Measurements from ENCODE around the gene FIGN.

Gene FIGN

DNA sequence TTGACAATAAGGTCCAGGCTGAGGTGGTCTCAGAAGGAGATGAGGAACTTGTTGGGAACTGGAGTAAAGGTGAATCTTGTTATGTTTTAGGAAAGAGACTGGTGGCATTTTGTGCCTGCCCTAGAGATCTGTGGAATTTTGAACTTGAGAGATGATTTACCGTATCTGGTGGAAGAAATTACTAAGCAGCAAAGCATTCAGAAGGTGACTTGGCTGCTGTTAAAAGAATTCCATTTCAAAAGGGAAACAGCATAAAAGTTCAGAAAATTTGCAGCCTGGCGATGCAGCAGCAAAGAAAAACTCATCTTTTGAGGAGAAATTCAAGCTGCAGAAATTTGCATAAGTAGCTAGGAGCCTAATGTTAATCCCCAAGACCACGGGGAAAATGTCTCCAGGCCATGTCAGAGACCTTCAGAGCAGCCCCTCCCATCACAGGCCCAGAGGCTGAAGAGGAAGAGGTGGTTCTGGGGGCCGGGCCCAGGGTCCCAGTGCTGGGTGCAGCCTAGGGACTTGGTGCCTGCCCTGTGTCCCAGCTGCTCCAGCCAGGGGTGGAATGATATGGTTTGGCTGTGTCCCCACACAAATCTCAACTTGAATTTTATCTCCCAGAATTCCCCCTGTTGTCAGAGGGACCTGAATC is 73.5 kb downstream of the FIGN start:
- peak; percentile 51 for DNase-seq

DNA sequence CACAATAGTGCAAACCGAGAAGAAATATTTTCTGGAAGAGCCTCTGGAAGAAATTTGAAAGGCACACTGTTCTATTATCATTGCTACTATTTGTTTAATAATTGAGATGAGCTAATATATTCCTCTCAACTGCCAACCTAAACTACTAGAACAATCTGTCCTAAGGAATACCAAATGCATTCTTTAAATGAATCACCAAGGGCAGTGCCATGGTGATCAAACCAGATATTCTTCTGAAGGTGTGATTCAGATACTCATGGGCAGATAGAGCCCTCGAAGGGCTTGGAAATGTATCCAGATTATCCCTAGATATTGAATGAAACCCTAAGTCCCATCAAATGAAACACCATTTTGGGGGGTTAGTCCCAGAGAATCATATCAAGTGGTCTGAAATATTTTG is 76.6 kb downstream of the FIGN start:
- DNase-seq, result no peak

DNA sequence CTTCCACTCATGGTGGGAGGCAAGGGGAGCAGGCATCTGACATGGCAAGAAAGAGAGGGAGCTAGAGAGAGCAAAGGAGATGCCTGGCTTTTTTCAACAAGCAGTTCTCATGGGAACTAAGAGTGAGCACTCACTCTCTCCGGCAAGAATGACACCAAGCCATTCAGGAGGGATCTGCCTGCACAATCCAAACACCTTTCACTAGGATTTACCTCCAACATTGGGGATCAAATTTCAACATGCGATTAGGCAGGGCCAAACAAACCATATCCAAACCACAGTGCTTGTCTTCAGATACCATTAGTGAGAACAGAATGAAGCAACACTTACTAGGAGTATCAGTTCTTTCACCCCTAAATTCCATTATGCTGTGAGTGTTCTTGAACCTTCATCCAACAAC is 77.3 kb downstream of the FIGN start:
- DNase-seq, result no peak

DNA sequence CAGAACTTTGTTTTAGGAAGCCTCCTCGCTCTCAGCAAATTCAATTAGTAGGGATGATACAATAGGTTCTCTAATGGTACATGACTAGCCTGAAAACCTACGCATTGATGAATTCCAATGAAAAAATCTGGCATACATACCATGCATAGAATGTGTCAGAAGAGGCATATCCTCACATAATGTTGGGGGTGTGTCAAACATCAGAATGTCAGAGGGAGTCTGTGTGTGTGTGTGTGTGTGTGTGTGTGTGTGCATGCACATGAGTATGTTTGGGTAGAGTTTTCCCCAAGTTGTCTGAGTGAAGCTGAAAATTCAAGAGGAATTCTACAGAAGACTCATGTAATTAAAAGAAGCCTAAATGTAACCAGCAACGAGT is 78.5 kb downstream of the FIGN start:
- DNase-seq, result peak; percentile 93

DNA sequence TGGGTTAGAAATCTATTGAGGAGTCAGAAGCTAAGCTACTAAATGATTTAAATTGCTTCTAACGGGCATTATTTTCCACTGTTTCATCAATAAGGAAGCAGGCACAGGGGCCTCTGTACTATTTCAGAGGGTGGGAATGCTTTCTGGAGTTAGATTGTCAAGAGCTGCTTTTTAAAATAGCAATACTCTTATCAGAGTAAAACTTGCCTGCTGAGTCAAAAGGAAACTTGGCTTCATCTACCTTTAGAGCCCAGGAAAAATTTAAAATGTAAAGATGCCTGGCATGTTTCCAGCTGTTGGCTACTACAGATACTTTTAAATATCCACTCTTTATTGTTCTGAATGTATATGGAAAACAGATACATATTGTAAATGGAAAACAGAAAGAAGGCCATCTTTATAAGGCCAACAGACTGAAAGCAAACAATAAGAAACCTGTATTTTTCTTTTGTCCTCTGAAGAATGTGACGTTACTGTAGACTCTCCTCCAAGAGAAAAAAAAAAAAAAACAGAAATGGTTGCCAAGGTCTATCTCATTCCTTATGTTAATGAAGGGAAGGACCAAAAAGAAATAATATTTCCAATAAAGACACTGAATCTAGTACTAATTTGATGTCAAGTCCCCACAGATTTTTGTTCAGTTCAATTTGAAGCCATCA is 79.1 kb downstream of the FIGN start:
- DNase-seq, result peak; percentile 13

DNA sequence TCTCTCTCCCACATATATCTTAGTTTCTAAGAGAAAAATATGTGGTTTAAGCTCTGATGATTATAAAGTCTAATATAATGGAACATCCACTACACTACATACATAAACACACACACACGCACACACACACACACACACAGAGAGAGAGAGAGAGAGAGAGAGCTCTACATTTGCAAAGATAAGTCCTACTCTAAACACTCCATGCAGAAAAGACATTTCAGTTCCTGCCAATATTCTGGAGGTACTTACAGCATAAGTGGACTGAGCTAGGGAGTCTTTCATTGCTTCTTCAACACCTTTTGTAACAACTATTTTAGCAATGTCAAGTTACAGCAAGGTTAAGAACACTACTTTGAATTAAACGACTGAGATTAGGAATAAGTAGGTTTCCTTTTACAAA is 80.1 kb downstream of the FIGN start:
- DNase-seq, result no peak

DNA sequence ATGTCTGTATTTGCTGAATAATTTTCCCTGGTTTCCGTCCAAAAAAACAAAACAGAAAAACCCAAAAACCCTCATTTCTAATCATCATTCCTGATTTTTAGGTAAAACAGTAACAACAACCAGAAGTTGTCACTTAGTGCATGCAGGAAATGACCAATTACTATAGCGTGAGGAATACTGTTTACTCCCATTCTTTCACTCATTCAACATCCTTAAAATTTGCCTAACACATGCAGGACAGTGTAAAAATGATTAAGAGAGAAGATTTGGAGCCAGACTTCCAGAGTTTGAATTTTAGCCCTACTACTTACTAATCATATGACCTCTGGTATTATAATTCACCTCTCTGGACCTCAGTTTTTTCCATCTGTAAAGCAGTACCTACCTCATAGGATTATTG is 83.1 kb downstream of the FIGN start:
- no peak for DNase-seq

DNA sequence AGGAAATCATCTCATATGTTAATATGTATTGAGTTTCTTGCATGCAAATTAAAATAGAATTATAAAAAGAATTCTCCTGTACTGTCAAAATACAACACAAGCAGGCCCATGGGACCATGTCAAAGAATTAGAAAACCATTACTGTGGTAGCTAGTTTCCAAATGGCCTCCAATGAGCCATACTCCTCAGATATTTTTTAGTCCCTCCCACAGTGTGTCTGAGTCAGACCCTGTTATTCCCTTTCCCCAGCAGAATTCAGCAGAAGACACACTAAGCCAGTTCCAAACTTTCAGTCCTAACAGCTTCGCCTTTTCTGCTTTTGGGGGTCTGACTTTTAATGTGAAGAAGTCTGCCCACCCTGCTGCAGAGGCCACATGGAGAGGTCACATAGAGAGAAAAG is 86.7 kb downstream of the FIGN start:
- DNase-seq, result no peak

DNA sequence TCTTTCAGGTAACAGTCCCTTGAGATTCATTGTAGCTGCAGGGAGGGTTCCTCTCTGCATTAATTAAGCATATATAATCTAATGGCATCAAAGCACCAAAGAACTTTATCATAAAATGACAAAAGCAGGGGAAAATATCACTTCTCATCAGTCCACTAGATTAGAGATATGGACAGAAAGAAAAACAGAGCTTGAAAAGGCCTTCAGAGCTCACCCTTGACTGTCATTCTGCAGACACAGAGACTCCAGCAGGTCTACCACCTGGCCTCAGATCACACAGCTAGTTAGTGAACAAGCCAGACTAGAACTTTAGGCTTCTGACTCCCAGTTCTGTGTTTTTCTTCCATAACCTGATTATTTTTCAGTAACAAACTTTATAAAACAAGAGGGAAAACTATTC is 88.5 kb downstream of the FIGN start:
- no peak for DNase-seq

DNA sequence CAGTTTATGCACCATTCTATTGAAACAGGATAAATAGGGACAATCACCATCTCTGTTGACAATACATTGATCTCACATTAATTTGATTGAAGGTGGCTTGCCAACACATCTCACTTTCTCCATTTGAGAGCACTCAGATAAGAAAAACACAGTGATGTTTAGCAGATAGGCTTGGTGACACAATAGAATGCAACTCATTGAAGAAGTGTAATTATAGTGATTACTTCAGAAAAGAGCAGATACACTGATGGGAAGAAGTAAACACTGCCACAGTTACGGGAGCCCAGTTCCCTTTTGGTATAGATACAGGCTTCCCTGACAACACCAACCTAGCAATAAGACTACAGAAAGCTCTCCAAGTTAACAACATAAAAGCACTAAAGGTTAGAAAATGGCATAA is 89.1 kb downstream of the FIGN start:
- no peak for DNase-seq

DNA sequence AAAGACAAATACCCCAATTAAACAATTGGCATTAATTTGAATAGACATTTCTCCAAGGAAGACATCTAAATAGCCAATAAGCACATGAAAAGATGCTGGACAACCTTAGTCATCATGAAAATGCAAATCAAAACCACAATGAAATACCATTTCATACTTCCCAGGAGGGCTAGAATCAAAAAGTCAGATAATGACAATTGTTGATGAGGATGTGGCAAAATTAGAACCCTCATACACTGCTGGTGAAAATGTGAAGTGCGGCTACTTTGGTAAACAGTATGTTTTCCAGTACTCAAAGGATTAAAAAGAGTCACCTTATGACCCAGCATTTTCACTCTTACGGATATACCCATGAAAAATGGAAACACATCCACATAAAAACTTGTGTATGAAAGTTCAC is 91.6 kb downstream of the FIGN start:
- DNase-seq, result peak; percentile 24

DNA sequence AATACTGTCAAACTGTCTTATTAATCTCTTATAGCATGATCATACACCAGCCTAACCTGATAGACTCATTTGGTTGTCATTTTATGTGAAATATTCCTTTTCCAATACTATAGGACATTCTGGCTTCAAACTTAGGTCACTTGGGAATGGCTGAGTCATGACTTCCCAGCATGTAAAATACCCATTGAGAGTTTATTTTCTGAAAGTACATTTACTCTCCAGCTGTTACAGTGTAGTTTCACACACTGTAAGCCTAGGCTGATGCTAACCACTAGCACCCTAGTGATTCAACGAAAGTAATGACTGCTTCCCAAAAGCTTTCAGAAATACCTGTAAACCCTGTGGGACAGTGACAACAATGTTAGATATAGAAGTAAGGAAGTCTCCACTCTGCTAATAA is 93.8 kb downstream of the FIGN start:
- peak; percentile 25 for DNase-seq

DNA sequence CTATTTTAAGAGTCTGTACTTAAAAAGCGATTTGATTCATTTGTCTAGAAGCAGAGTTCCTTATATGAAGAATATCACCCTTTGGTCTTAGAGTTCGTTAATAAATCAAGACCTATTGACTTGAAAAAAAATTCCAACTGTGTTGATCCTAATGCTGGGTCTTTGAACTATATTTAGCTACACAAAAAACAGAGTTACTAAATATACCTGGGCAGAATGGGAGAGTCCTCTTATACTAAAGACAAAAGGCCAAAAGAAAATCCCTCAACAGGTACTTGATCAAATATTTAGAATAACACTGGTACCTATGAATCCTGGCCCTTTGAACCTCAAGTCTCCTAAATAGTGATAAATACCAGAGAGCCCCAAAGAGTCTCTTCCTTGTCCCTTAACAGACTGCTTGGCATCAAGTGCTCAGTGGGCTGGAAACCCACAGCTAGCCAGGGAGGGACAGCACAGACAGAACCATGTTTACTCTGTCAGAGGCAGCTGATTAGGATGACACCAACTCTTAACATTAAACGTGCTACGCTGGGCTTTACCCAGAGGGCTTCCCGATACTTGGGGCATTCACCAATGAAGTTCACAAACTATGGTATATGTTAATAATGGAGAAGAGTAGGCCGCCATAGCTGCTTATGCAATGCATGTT is 95.1 kb downstream of the FIGN start:
- DNase-seq, result no peak

DNA sequence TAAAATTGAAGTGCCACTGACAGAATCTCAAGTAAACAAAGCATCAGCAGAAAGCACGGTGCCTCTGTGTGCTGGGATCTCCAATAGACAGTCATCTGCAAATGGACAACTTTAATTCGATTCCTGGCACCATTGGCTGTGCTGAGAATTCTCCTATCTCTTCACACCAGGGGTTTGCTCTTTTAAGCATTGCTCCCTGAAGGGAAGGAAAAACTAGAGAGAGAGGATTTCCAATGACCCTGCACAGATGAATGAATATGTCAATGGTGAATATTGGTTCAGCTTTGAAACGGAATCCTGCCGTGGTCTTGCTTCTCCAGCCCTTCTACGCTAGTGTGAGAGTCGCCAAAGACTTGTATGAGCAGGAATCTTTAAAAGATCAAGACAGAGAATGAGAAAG is 97.9 kb downstream of the FIGN start:
- DNase-seq, result no peak

DNA sequence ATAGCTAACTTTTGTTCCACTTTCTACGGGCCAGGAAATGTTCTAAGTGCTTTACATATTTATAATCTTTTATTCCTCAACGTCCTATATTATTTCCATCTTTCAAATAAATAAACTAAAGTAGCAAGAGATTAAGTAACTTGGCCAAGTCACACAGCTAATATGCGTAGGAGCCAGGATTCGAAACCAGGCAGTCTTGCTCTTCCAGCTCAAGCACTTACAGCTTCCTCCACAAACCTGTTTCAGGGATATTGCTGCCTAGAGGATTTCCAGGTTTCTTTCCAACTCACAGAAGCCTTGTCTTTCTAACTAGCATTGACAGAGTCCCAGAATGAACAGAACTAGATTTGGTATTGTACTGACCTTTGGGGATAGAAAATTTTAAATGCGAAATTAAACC is 102.5 kb downstream of the FIGN start:
- no peak for DNase-seq

DNA sequence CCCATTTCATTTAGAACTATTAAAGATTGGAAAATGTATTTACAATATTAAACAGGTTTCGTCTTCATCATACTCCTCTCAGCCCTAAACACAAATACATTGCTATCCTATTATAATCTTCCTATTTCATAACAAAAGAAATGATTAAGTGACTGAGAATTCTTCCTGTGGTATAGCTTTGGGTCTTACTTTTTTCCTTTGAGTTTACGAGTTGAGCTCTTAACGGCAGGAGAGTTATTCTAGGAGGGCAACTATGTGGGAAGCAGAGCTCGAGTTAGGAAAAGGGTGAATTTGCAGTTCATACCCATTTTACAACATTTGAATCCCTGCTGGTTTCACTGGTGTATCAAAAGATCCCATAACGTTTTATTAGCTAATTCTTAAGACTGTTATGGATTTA is 105.0 kb downstream of the FIGN start:
- peak; percentile 4 for DNase-seq

DNA sequence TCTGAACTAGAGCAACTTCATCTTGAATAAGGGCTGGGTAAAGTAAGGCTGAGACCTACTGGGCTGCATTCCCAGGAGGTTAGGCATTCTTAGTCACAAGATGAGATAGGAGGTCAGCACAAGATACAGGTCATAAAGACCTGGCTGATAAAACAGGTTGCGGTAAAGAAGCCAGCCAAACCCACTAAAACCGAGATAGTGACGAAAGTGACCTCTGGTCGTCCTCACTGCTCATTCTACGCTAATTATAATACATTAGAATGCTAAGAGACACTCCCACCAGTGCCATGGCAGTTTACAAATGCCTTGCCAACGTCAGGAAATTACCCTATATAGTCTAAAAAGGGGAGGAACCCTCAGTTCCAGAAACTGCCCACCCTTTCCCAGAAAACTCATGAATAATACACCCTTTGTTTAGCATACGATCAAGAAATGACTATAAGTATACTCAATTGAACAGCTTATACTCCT is 109.1 kb downstream of the FIGN start:
- no peak for DNase-seq

DNA sequence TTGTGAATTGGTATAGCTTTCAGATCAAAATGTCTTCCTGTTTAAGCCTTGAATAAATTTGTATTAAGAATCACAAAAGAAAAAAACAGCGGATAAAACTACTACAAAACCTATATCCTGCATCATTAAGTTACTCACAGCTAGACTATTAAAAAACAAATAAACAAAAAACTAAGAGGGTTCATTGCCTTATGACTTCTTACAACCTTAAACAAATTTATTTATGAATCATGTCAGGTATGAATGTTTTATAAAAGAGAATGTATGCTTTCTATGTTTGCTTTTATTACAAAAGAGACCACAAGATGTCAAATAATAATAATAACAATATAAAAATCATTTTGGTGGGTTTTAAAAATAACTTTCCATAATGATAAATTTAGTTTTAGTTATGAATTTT is 109.6 kb downstream of the FIGN start:
- no peak for DNase-seq

DNA sequence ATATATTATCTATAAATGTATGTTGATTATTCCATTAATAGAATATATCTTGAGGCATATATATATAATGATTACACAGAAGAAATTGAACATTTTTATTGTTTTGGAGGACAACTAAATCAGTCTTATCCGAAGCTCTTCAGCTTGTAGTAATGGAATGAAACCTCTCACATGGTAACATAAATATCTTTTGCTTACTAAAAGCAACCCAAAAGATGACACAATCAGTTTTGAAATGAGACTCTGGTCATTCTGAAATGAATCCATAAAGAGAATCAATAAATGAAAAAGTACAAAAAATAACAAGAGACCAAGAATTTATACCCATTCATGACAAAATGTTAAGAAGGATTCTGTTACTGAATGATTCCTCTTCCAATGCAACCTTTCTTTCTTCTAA is 110.2 kb downstream of the FIGN start:
- DNase-seq, result no peak

DNA sequence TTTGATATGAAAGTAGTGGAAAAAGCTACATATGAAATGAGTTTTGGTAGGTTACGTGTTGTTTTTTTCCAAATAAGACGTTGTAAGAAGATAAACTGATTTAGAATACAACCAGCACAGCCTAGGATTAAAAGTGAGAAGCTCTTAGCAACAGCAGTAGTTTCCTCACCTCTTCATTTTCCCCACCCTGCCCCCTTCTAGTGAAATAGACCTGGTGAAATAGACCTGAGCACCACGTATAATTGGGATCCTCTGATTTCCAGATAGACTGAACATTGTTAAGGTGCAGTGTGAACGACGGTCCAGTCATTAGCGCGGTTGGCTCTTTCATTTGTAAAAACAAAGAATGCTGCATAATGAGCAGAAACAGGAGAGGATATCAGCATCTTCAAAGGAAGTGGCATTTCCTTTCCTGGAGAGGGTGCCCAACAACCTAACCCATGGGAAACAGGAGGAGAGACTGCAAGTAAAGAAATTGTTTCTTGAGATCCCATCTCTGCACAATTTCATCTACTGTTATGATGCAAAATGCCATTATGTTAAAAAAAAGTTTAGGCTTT is 114.3 kb downstream of the FIGN start:
- DNase-seq, result no peak

DNA sequence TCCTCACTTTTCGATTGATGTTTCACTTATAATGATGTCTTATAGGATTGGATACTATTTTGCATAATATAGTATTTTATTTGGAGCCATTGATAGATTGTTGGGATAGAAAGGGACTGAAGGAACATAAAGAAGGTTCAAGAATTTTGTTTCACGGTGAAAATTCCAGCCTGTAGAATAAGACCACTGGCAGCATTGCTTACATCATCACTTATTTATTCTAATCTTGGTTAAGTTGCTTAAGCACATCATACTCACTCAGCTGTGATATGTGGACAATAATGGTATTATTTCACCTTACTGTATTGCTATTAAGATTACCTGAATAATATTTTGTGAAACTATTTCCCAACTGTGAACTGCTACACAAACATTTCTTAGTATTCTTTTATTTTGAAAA is 118.3 kb downstream of the FIGN start:
- no peak for DNase-seq

DNA sequence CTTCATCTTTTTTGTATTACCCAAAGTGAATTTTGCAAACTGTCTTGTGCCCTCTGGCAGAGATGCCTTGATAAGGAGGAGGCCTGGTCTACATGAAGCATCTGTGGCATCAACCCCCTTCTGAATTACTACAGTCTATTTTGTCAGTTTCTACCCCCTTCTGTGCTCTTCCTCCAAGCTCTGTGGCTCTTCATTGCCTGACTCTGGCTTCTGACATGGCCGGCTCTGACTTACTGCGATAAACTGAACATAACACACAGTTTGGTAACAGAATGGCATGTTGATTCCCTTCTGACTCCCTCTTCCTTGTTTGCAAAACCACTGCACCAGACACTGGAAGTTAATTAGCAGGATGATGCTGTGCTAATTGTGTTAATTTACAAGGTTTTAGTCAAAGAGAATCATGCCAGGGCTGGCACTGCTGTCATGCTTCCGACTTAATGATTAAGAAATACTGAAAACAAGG is 122.5 kb downstream of the FIGN start:
- DNase-seq, result no peak

DNA sequence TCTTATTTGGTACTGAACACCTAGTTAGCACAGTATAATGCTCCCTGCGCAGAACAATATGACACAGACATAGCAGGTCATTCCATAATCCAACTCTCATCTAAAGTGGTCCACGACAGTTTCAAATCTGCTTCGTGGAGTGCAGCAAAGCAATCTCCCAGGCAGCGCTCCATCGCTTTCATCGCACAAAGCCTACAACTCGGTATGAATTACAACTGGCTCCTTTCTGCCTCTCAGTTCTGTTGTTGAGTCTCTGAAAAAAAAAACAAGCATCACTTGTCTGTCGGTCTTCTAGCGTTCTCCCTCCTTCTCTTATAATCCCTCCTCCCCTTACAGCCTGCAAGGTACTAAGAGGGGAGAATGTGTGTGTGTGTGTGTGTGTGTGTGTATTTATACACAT is 123.5 kb downstream of the FIGN start:
- DNase-seq, result no peak

DNA sequence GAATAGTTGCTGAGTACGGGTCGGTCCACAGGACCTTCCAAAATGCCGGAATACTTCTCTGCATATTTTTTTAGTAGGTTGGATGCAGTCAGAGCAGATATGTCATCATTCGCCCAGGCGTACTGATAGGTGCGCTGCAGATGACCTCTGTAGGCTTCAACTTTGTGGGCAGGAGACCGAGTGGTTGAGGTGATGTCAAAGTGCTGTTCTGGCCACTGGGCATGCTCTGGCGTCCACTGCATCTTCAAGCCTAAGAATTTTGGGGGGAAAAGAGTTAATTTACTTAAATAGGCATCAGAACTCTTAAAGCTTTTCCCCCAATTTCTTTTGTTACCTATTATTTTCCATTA is 124.3 kb downstream of the FIGN start:
- no peak for DNase-seq
